HEK293T (cell line): ENCODE data around the gene CAPN5.

Experiments
- CTCF ChIA-PET: fragments of 350-600 bp; formaldehyde crosslinking; extraction: SDS; loops from one replicate; lab custom pipeline; 2021; ENCODE audit warnings: antibody characterized with exemption, inconsistent platforms; lab: Yijun Ruan, JAX
- POLR2A ChIA-PET: fragments of 350-600 bp; formaldehyde crosslinking; extraction: SDS; loops from one replicate; lab custom pipeline; 2020; ENCODE audit warnings: antibody characterized with exemption, inconsistent platforms; lab: Yijun Ruan, JAX
- DNase-seq: peaks from one replicate; pipeline ENCODE4 v3.0.0; 2012; ENCODE audit warnings: mixed read lengths; ENCODE audit errors: extremely low spot score
- ARNT ChIP-seq: fragments of 450-650 bp; IDR thresholded peaks from 2 replicates; pipeline ENCODE4 v1.6.1; 2017; ENCODE audit warnings: mild to moderate bottlenecking
- BHLHE40 ChIP-seq: fragments of 450-650 bp; IDR thresholded peaks from 2 replicates; pipeline ENCODE4 v1.6.1; 2016; ENCODE audit warnings: mild to moderate bottlenecking, moderate library complexity, borderline replicate concordance
- CTBP1 ChIP-seq: fragments of 450-650 bp; IDR thresholded peaks from 2 replicates; pipeline ENCODE4 v1.6.1; 2016; ENCODE audit warnings: borderline replicate concordance
- ELF4 ChIP-seq: fragments of 450-650 bp; IDR thresholded peaks from 2 replicates; pipeline ENCODE4 v1.6.1; 2017; ENCODE audit warnings: antibody characterized with exemption
- FOXA1 ChIP-seq: fragments of 450-650 bp; IDR thresholded peaks from 2 replicates; pipeline ENCODE4 v1.6.1; 2016; ENCODE audit warnings: mild to moderate bottlenecking
- FOXK2 ChIP-seq: fragments of 450-650 bp; IDR thresholded peaks from 2 replicates; pipeline ENCODE4 v1.6.1; 2016; ENCODE audit warnings: mild to moderate bottlenecking
- FOXM1 ChIP-seq: fragments of 450-650 bp; IDR thresholded peaks from 2 replicates; pipeline ENCODE4 v1.6.1; 2017; ENCODE audit warnings: mild to moderate bottlenecking, borderline replicate concordance
- HDGF ChIP-seq: fragments of 450-650 bp; IDR thresholded peaks from 2 replicates; pipeline ENCODE4 v1.6.1; 2017; ENCODE audit warnings: antibody characterized with exemption, borderline replicate concordance
- L3MBTL2 ChIP-seq: fragments of 450-650 bp; conservative IDR thresholded peaks from 2 replicates; pipeline ENCODE4 v1.6.1; 2016; ENCODE audit warnings: mild to moderate bottlenecking
- LEF1 ChIP-seq: fragments of 450-650 bp; IDR thresholded peaks from 2 replicates; pipeline ENCODE4 v1.6.1; 2017; ENCODE audit warnings: mild to moderate bottlenecking, borderline replicate concordance
- NFRKB ChIP-seq: fragments of 450-650 bp; IDR thresholded peaks from 2 replicates; pipeline ENCODE4 v1.6.1; 2016; ENCODE audit warnings: mild to moderate bottlenecking, moderate library complexity
- PKNOX1 ChIP-seq: fragments of 450-650 bp; IDR thresholded peaks from 2 replicates; pipeline ENCODE4 v1.6.1; 2016
- SP1 ChIP-seq: fragments of 450-650 bp; IDR thresholded peaks from 2 replicates; pipeline ENCODE4 v1.6.1; 2017
- SUZ12 ChIP-seq: fragments of 450-650 bp; IDR thresholded peaks from 2 replicates; pipeline ENCODE4 v1.6.1; 2016; ENCODE audit warnings: mild to moderate bottlenecking
- TARDBP ChIP-seq: fragments of 450-650 bp; IDR thresholded peaks from 2 replicates; pipeline ENCODE4 v1.6.1; 2016
- ZNF384 ChIP-seq: fragments of 450-650 bp; IDR thresholded peaks from 2 replicates; pipeline ENCODE4 v1.6.1; 2016

The CAPN5 gene

GRCh38 chr11:77039491-77040400, 27.0 kb upstream of the CAPN5 start:
- DNase-seq: no peak
- ChIA-PET POLR2A (no interaction called here), CTCF (interaction anchor here (0.6 to 0.9 kb wide), 3 partner anchors 120 to 318 kb away, joined by 3 read pairs; no protein-coding TSS in a partner anchor)
- TF ChIP-seq PKNOX1 (no peak), FOXK2 (no peak), LEF1 (no peak), ELF4 (no peak), HDGF (no peak), CTBP1 (no peak), BHLHE40 (no peak), L3MBTL2 (no peak), TARDBP (no peak)

- POLR2A ChIA-PET: no interaction called here
- CTCF ChIA-PET: interaction anchor here (0.7 kb wide), 1 partner anchor 82 kb away, joined by 5 read pairs; no protein-coding TSS in a partner anchor
- TF ChIP-seq FOXK2 (no peak), SP1 (no peak), FOXM1 (no peak), TARDBP (no peak), FOXA1 (no peak), CTBP1 (no peak)
- no peak for DNase-seq
Measured at GRCh38 chr11:77040401-77040777, 26.4 kb upstream of the CAPN5 start.

GRCh38 chr11:77040889-77041288, 25.9 kb upstream of the CAPN5 start:
- no peak for TF ChIP-seq CTBP1
- no peak for TF ChIP-seq ELF4
- no peak for TF ChIP-seq FOXA1
- TF ChIP-seq LEF1: no peak
- no peak for TF ChIP-seq FOXK2
- TF ChIP-seq SP1: no peak
- no peak for TF ChIP-seq SUZ12
- no peak for TF ChIP-seq NFRKB
- TF ChIP-seq L3MBTL2: no peak
- no peak for TF ChIP-seq BHLHE40
- TF ChIP-seq FOXM1: no peak
- TF ChIP-seq TARDBP: no peak
- TF ChIP-seq HDGF: no peak
- no peak for TF ChIP-seq ZNF384
- TF ChIP-seq PKNOX1: no peak
- TF ChIP-seq ARNT: no peak
- ChIA-PET POLR2A (no interaction called here), CTCF (interaction anchor here (0.7 kb wide), 1 partner anchor 82 kb away, joined by 5 read pairs; no protein-coding TSS in a partner anchor)
- no peak for DNase-seq

- TF ChIP-seq NFRKB (no peak), ZNF384 (no peak), CTBP1 (no peak), SUZ12 (no peak), TARDBP (no peak), HDGF (no peak), ARNT (no peak), FOXK2 (no peak), FOXA1 (no peak), LEF1 (no peak)
- ChIA-PET POLR2A (no interaction called here), CTCF (interaction anchor here (1.1 kb wide), 1 partner anchor 8 kb away, joined by 4 read pairs; the partner anchor contains the start of gene B3GNT6)
- no peak for DNase-seq
Measured at GRCh38 chr11:77042111-77042726, 24.6 kb upstream of the CAPN5 start.

GRCh38 chr11:77044356-77044755, 22.4 kb upstream of the CAPN5 start:
- CTCF ChIA-PET: interaction anchor here (2.1 kb wide), 1 partner anchor 47 kb away, joined by 8 read pairs; no protein-coding TSS in a partner anchor
- TF ChIP-seq LEF1: no peak
- TF ChIP-seq FOXM1: no peak
- POLR2A ChIA-PET: no interaction called here
- no peak for DNase-seq

- TF ChIP-seq ELF4 (no peak), NFRKB (no peak), LEF1 (no peak), ARNT (no peak)
- ChIA-PET POLR2A (no interaction called here), CTCF (interaction anchor here (0.7 to 2.1 kb wide), 7 partner anchors 24 to 311 kb away, joined by 3 to 10 read pairs (median 3); no protein-coding TSS in a partner anchor)
Measured at GRCh38 chr11:77044886-77045285, 21.9 kb upstream of the CAPN5 start.

More at GRCh38 chr11:77044886-77045285, 21.9 kb upstream of the CAPN5 start:
- DNase-seq: no peak
